ENCODE data around the gene FLAD1.

FLAD1 gene

DNA sequence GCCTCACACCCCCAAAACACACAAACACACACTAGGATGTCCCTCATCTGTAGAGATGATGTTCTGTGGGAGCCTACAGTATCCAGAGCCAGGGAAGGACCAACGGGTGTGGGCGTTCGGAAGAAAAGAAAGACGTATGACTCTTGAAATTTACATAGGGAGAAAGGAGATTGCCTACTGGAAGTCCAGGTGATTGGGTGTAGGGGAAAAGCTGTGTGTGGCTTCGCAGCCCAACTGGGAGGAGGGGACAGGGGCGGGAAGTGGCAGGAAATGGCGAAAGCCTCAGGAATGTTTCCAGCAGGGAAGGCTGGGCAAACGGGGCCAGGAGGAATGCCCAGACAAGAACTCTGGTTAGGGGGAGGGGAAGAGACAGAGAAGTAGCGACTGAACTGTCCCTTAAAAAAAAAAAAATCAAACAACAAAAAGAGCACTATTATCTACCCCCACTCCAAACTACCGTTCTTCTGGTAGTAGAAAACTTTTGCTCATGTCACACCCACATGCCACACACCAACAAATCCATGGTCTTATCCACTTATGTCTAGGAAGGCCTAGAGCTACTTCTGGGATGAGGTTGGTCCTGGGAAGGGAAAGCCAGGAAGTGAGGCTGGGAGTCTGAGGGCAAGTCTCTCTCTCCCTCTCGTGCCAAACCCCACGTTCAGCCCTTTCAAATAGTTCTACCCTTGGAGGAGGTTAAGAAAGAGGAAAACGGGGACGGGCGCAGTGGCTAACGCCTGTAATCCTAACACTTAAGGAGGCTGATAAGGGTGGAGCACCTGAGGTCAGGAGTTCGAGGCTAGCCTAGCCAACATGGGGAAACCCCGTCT, 10.4 kb upstream of the FLAD1 start:
- Histone ChIP-seq H3K4me1 (ENCODE audit: control insufficient read depth in 1 of 2, insufficient read depth in 2 of 2, low read length in 2 of 2) (peaks cover 36 to 42% of the 10 kb centered on the region in 2 experiments), H3K4ac (ENCODE audit: low read depth, low read length) (peak overlapping the region; percentile 97), H3K36me3 (ENCODE audit: control insufficient read depth in 1 of 2, insufficient read depth in 2 of 2, low read length in 2 of 2) (peaks cover 8 to 15% of the 10 kb centered on the region in 2 experiments), H3K27ac (ENCODE audit: low read depth, low read length) (peak overlapping the region; percentile 100), H3K14ac (ENCODE audit: low read length) (peak overlapping the region; percentile 97), H2AK5ac (ENCODE audit: low read length) (peak overlapping the region; percentile 91), H2BK12ac (ENCODE audit: low read length) (peak overlapping the region; percentile 77), H3K4me2 (ENCODE audit: low read length) (peak overlapping the region; percentile 71), H4K12ac (ENCODE audit: low read depth, low read length) (peak overlapping the region; percentile 97), H3K27me3 (ENCODE audit: insufficient read depth, low read length) (no peaks in the 10 kb centered on the region), H3K18ac (ENCODE audit: low read length) (peak overlapping the region; percentile 96), H3K4me3 (ENCODE audit: low read depth, low read length) (no peak overlapping the region), H4K8ac (ENCODE audit: low read depth, low read length) (peak overlapping the region; percentile 97), H3K9ac (ENCODE audit: low read length) (peak overlapping the region; percentile 75), H3K79me2 (ENCODE audit: control insufficient read depth, insufficient read depth, low read length, poor library complexity) (peaks cover 31% of the 10 kb centered on the region), H4K91ac (ENCODE audit: low read depth, low read length) (peak overlapping the region; percentile 98), H2BK120ac (ENCODE audit: insufficient read depth, low read length, poor library complexity) (peak overlapping the region; percentile 97), H3K9me3 (ENCODE audit: insufficient read depth, low read depth, low read length) (no peaks in the 10 kb centered on the region), H2AFZ (ENCODE audit: insufficient read depth, low read length, poor library complexity) (no peak overlapping the region), H2BK5ac (ENCODE audit: low read depth, low read length, poor library complexity) (peak overlapping the region; percentile 99), H3K79me1 (ENCODE audit: low read length) (peaks cover 37% of the 10 kb centered on the region), H3K23ac (ENCODE audit: low read length) (no peak overlapping the region)
- DNase-seq, result peak; percentile 92 to 95
- no CpG with 5 or more reads among the region's 18 CpGs for WGBS (ENCODE audit: extremely low coverage, insufficient coverage, insufficient read length)

DNA sequence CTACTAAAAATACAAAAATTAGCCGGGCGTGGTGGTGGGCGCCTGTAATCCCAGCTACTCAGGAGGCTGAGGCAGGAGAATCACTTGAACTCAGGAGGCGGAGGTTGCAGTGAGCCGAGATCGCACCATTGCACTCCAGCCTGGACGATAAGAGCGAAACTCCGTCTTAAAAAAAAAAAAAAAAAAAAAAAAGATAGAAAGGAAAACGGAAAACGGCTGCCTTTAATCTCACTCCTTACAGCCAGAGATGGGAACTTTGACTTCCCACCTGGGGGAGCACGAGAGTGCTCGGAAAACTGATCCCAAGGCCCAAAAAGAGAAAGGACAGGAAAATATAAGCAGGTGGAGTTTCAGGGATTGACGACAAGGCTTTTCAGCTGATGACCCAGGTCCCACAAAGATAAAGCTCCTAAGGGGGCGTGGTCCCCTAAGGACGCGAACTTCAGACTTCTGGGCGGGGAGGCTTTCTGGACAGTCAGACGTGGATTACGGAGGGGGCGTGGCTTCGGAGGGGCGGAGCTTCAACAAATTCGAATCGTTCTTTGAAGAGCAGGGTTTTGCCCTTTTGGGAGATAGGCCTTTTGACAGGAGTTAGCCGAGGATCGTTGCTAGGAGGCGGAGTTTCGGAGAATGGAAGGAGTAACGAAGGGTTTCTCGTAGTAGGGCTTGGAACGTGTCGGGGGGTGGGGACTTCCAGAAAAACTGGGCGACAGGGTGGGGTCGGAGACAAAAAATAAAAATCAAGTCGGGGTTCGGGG, 9.6 kb upstream of the FLAD1 start:
- H3K79me2 ChIP-seq (ENCODE audit: control insufficient read depth, insufficient read depth, low read length, poor library complexity), result peaks cover 31% of the 10 kb centered on the region
- H3K27ac ChIP-seq (ENCODE audit: low read depth, low read length), result peak overlapping the region; percentile 100
- H3K27me3 ChIP-seq (ENCODE audit: insufficient read depth, low read length), result no peaks in the 10 kb centered on the region
- peak overlapping the region; percentile 71 for H3K4me2 ChIP-seq (ENCODE audit: low read length)
- H2AK5ac ChIP-seq (ENCODE audit: low read length), result no peak overlapping the region
- H3K14ac ChIP-seq (ENCODE audit: low read length), result peak overlapping the region; percentile 97
- no CpG with 5 or more reads among the region's 37 CpGs for WGBS (ENCODE audit: extremely low coverage, insufficient coverage, insufficient read length)
- no peak overlapping the region for H2BK12ac ChIP-seq (ENCODE audit: low read length)
- DNase-seq, result peak; percentile 100
- H3K9me3 ChIP-seq (ENCODE audit: insufficient read depth, low read depth, low read length), result no peaks in the 10 kb centered on the region
- peak overlapping the region; percentile 99 for H2BK5ac ChIP-seq (ENCODE audit: low read depth, low read length, poor library complexity)
- H3K4me1 ChIP-seq (ENCODE audit: control insufficient read depth in 1 of 2, insufficient read depth in 2 of 2, low read length in 2 of 2), result peaks cover 29 to 36% of the 10 kb centered on the region in 2 experiments
- H3K23ac ChIP-seq (ENCODE audit: low read length), result no peak overlapping the region
- peaks cover 36% of the 10 kb centered on the region for H3K79me1 ChIP-seq (ENCODE audit: low read length)
- H3K4ac ChIP-seq (ENCODE audit: low read depth, low read length), result no peak overlapping the region
- H2AFZ ChIP-seq (ENCODE audit: insufficient read depth, low read length, poor library complexity), result no peak overlapping the region
- H4K8ac ChIP-seq (ENCODE audit: low read depth, low read length), result peak overlapping the region; percentile 97
- H3K36me3 ChIP-seq (ENCODE audit: control insufficient read depth in 1 of 2, insufficient read depth in 2 of 2, low read length in 2 of 2), result peaks cover 3 to 8% of the 10 kb centered on the region in 2 experiments
- H3K18ac ChIP-seq (ENCODE audit: low read length), result peak overlapping the region; percentile 69
- peak overlapping the region; percentile 76 for H3K4me3 ChIP-seq (ENCODE audit: low read depth, low read length)
- H4K91ac ChIP-seq (ENCODE audit: low read depth, low read length), result peak overlapping the region; percentile 98
- H2BK120ac ChIP-seq (ENCODE audit: insufficient read depth, low read length, poor library complexity), result peak overlapping the region; percentile 97
- peak overlapping the region; percentile 82 for H4K12ac ChIP-seq (ENCODE audit: low read depth, low read length)
- H3K9ac ChIP-seq (ENCODE audit: low read length), result peak overlapping the region; percentile 98

GRCh38 chr1:154974102-154974807, 8.9 kb upstream of the FLAD1 start, which contains the start of gene CKS1B:
CKS1B (plus strand) TSS chr1:154974681; CDS start chr1:154974746, 65 bp downstream.
- Histone ChIP-seq H3K18ac (ENCODE audit: low read length) (peak within 1 kb of the TSS; percentile 89), H3K36me3 (ENCODE audit: control insufficient read depth in 1 of 2, insufficient read depth in 2 of 2, low read length in 2 of 2) (peaks cover under 1 to 3% of the 10 kb centered on the region in 2 experiments), H3K27me3 (ENCODE audit: insufficient read depth, low read length) (no peaks in the 10 kb centered on the region), H2AK5ac (ENCODE audit: low read length) (peak within 1 kb of the TSS; percentile 92), H3K4me1 (ENCODE audit: control insufficient read depth in 1 of 2, insufficient read depth in 2 of 2, low read length in 2 of 2) (peaks cover 22 to 29% of the 10 kb centered on the region in 2 experiments), H3K23ac (ENCODE audit: low read length) (no peak within 1 kb of the TSS), H3K9ac (ENCODE audit: low read length) (peak within 1 kb of the TSS; percentile 98), H3K4ac (ENCODE audit: low read depth, low read length) (peak within 1 kb of the TSS; percentile 89), H3K4me2 (ENCODE audit: low read length) (peak within 1 kb of the TSS; percentile 91), H3K14ac (ENCODE audit: low read length) (peak within 1 kb of the TSS; percentile 86), H4K12ac (ENCODE audit: low read depth, low read length) (peak within 1 kb of the TSS; percentile 82), H4K8ac (ENCODE audit: low read depth, low read length) (peak within 1 kb of the TSS; percentile 87), H3K27ac (ENCODE audit: low read depth, low read length) (peak within 1 kb of the TSS; percentile 100), H4K91ac (ENCODE audit: low read depth, low read length) (peak within 1 kb of the TSS; percentile 96), H3K9me3 (ENCODE audit: insufficient read depth, low read depth, low read length) (no peaks in the 10 kb centered on the region), H3K79me1 (ENCODE audit: low read length) (peaks cover 36% of the 10 kb centered on the region), H3K79me2 (ENCODE audit: control insufficient read depth, insufficient read depth, low read length, poor library complexity) (peaks cover 26% of the 10 kb centered on the region), H3K4me3 (ENCODE audit: low read depth, low read length) (peak within 1 kb of the TSS; percentile 94), H2AFZ (ENCODE audit: insufficient read depth, low read length, poor library complexity) (peak within 1 kb of the TSS; percentile 78), H2BK12ac (ENCODE audit: low read length) (no peak within 1 kb of the TSS), H2BK120ac (ENCODE audit: insufficient read depth, low read length, poor library complexity) (peak within 1 kb of the TSS; percentile 88), H2BK5ac (ENCODE audit: low read depth, low read length, poor library complexity) (peak within 1 kb of the TSS; percentile 91)
- WGBS (ENCODE audit: extremely low coverage, insufficient coverage, insufficient read length), result no CpG with 5 or more reads among the region's 47 CpGs
- DNase-seq, result peak; percentile 100

All from trophoblast cell (in vitro differentiated cells and primary cell).